ENCODE measurements around the gene CFAP97. TPM values are rescaled to one million over a fixed set of nuclear protein-coding genes. Genes with fewer than 3 reads are reported as not detected.

CFAP97 gene
- total and polyA plus RNA-seq, 2 donors (not counting 1 experiment from before 2014, with no cell fraction given), result 39.3 to 50.8 TPM

- TF ChIP-seq EZH2 (IDR thresholded peaks at IDR 0.05; ENCODE audit: low read length, missing control alignments) (no peak), CTCF (conservative IDR thresholded peaks at IDR 0.05 in 1 of 2, IDR thresholded peaks at IDR 0.05 in 1 of 2; ENCODE audit: low read depth in 1 of 2, low read length in 2 of 2) (peak in 1 of 2 donors; percentile 44)
- Histone ChIP-seq H3K27me3 (ENCODE audit: control insufficient read depth, insufficient read depth, low read length) (no peaks in the 10 kb centered on the region), H4K20me1 (ENCODE audit: control insufficient read depth, extremely low read depth, insufficient read depth, low read length) (no peaks in the 10 kb centered on the region), H3K9ac (ENCODE audit: insufficient read depth, low read length) (peak within 1 kb of the TSS; percentile 61), H3K9me3 (ENCODE audit: control insufficient read depth, insufficient read depth, low read depth, low read length) (no peaks in the 10 kb centered on the region), H2AFZ (ENCODE audit: low read length) (peak within 1 kb of the TSS; percentile 88), H3K4me3 (replicated peaks in 1 of 4; ENCODE audit: control extremely low read depth in 1 of 4, insufficient read depth in 1 of 4, low read depth in 3 of 4, low read length in 4 of 4) (peak within 1 kb of the TSS; percentile 64 to 74 (median 70)), H3K36me3 (ENCODE audit: control insufficient read depth, insufficient read depth, low read length) (no peaks in the 10 kb centered on the region), H3K79me2 (ENCODE audit: control insufficient read depth, insufficient read depth, low read length) (no peaks in the 10 kb centered on the region), H3K4me1 (ENCODE audit: control insufficient read depth, extremely low read depth, insufficient read depth, low read length) (peaks cover 4% of the 10 kb centered on the region), H3K4me2 (ENCODE audit: extremely low read depth, insufficient read depth, low read length) (peak within 1 kb of the TSS; percentile 88), H3K27ac (ENCODE audit: insufficient read depth, low read length) (no peak within 1 kb of the TSS)
- DNase-seq (ENCODE audit: low read depth in 2 of 2), result peak; percentile 65 to 71
These were observed 60.7 kb downstream of the CFAP97 start, which contains the start of gene SLC25A4 for GRCh38 chr4:185142912-185143600. SLC25A4 (plus strand) TSS chr4:185143266; CDS start chr4:185143373, 107 bp downstream.

- TF ChIP-seq EZH2 (IDR thresholded peaks at IDR 0.05; ENCODE audit: low read length, missing control alignments) (no peak), CTCF (conservative IDR thresholded peaks at IDR 0.05 in 1 of 2, IDR thresholded peaks at IDR 0.05 in 1 of 2; ENCODE audit: low read depth in 1 of 2, low read length in 2 of 2) (no peak)
- H3K27ac ChIP-seq (ENCODE audit: insufficient read depth, low read length), result no peak overlapping the region
- peak overlapping the region; percentile 79 for H3K4me2 ChIP-seq (ENCODE audit: extremely low read depth, insufficient read depth, low read length)
- H3K36me3 ChIP-seq (ENCODE audit: control insufficient read depth, insufficient read depth, low read length), result no peaks in the 10 kb centered on the region
- peak in 1 of 2 donors; percentile 9 for DNase-seq (ENCODE audit: low read depth in 2 of 2)
- no peaks in the 10 kb centered on the region for H3K9me3 ChIP-seq (ENCODE audit: control insufficient read depth, insufficient read depth, low read depth, low read length)
- H4K20me1 ChIP-seq (ENCODE audit: control insufficient read depth, extremely low read depth, insufficient read depth, low read length), result no peaks in the 10 kb centered on the region
- H2AFZ ChIP-seq (ENCODE audit: low read length), result peak overlapping the region; percentile 75
- peak overlapping the region; percentile 56 to 72 (median 66) for H3K4me3 ChIP-seq (replicated peaks in 1 of 4; ENCODE audit: control extremely low read depth in 1 of 4, insufficient read depth in 1 of 4, low read depth in 3 of 4, low read length in 4 of 4)
- no peak overlapping the region for H3K9ac ChIP-seq (ENCODE audit: insufficient read depth, low read length)
- no peaks in the 10 kb centered on the region for H3K27me3 ChIP-seq (ENCODE audit: control insufficient read depth, insufficient read depth, low read length)
- peaks cover 4% of the 10 kb centered on the region for H3K4me1 ChIP-seq (ENCODE audit: control insufficient read depth, extremely low read depth, insufficient read depth, low read length)
- no peaks in the 10 kb centered on the region for H3K79me2 ChIP-seq (ENCODE audit: control insufficient read depth, insufficient read depth, low read length)
These were observed 61.3 kb downstream of the CFAP97 start for GRCh38 chr4:185142564-185142911.

GRCh38 chr4:185141777-185142176 is 62.0 kb downstream of the CFAP97 start:
- H3K27ac ChIP-seq (ENCODE audit: insufficient read depth, low read length), result no peak overlapping the region
- H3K4me1 ChIP-seq (ENCODE audit: control insufficient read depth, extremely low read depth, insufficient read depth, low read length), result peaks cover 2% of the 10 kb centered on the region
- no peak overlapping the region for H3K9ac ChIP-seq (ENCODE audit: insufficient read depth, low read length)
- H3K4me2 ChIP-seq (ENCODE audit: extremely low read depth, insufficient read depth, low read length), result no peak overlapping the region
- H3K36me3 ChIP-seq (ENCODE audit: control insufficient read depth, insufficient read depth, low read length), result no peaks in the 10 kb centered on the region
- H4K20me1 ChIP-seq (ENCODE audit: control insufficient read depth, extremely low read depth, insufficient read depth, low read length), result no peaks in the 10 kb centered on the region
- no peaks in the 10 kb centered on the region for H3K79me2 ChIP-seq (ENCODE audit: control insufficient read depth, insufficient read depth, low read length)
- no peak overlapping the region for H3K4me3 ChIP-seq (replicated peaks in 1 of 4; ENCODE audit: control extremely low read depth in 1 of 4, insufficient read depth in 1 of 4, low read depth in 3 of 4, low read length in 4 of 4)
- no peak overlapping the region for H2AFZ ChIP-seq (ENCODE audit: low read length)
- H3K27me3 ChIP-seq (ENCODE audit: control insufficient read depth, insufficient read depth, low read length), result no peaks in the 10 kb centered on the region
- no peak for TF ChIP-seq CTCF (conservative IDR thresholded peaks at IDR 0.05 in 1 of 2, IDR thresholded peaks at IDR 0.05 in 1 of 2; ENCODE audit: low read depth in 1 of 2, low read length in 2 of 2)
- H3K9me3 ChIP-seq (ENCODE audit: control insufficient read depth, insufficient read depth, low read depth, low read length), result no peaks in the 10 kb centered on the region
- DNase-seq (ENCODE audit: low read depth in 2 of 2), result no peak

All from fibroblast of lung (primary cell).